Testis (tissue), 3 donors: ENCODE results near the gene AARS2. TPM values are rescaled to one million over a fixed set of nuclear protein-coding genes. Genes with fewer than 3 reads are reported as not detected.

Source experiments
- DNase-seq: peaks from one replicate; pipeline ENCODE4 v3.0.0-alpha.2; 2019
- H3K27ac ChIP-seq, 2 donors: fragments of 200-600 bp; sonication (generic); one replicate each; pipeline ENCODE4 v1.5.1; 2019
- H3K27me3 ChIP-seq: fragments of 200-600 bp; sonication (generic); one replicate; pipeline ENCODE4 v1.5.1; 2019
- H3K36me3 ChIP-seq: fragments of 200-600 bp; sonication (generic); one replicate; pipeline ENCODE4 v1.5.1; 2017; ENCODE audit warnings: low read depth; ENCODE audit errors: missing control alignments
- H3K4me1 ChIP-seq: fragments of 200-600 bp; sonication (generic); one replicate; pipeline ENCODE4 v1.5.1; 2019
- H3K4me3 ChIP-seq, 2 donors: fragments of 200-600 bp; sonication (generic); one replicate each; pipeline ENCODE4 v1.5.1; 2017 to 2019
- H3K9me3 ChIP-seq: fragments of 200-600 bp; sonication (generic); one replicate; pipeline ENCODE4 v1.5.1; 2017
- POLR2A ChIP-seq: fragments of 450-650 bp; IDR thresholded peaks from one replicate; pipeline ENCODE4 v1.6.1; 2017; ENCODE audit warnings: antibody characterized with exemption, mild to moderate bottlenecking, moderate library complexity
- WGBS, 2 donors: methylation state at CpG; one replicate each; pipeline ENCODE4 v1.1.5; 2018; 5-methylcytosine and 5-hydroxymethylcytosine counted together
- intact Hi-C: fragments of 100-400 bp; cut with DNase I; formaldehyde crosslinking; loops from one replicate; pipeline ENCODE4 v1.15.1; 2023; ENCODE audit warnings: low total_unique reads
- polyA plus RNA-seq: library from polyadenylated mRNA; stranded (reverse); fragments of 350-450 nt; fragmentation: Illumina TruSeq; extraction: RNeasy Lipid Tissue Mini Kit (QIAGEN cat#74804); gene quantifications from one replicate; pipeline ENCODE4 v1.2.3, GENCODE V29; 2014; ENCODE audit warnings: low read depth, low replicate concordance; ENCODE audit not compliant: insufficient read depth
- total RNA-seq, 2 donors: library from RNA; depleted of rRNA; stranded (reverse); fragments of >200 nt; gene quantifications; one replicate each; pipeline ENCODE4 v1.2.3, GENCODE V29; 2016
- TF ChIP-seq, protein P1 (sequence below), 3 experiments: fragments of 450-650 bp in 2 of 3; fragments of 200-600 bp in 1 of 3; sonication (generic) in 1 of 3; IDR thresholded peaks; one replicate each; pipeline ENCODE4 v1.5.1; 2016 to 2019; ENCODE audit warnings: antibody characterized with exemption in 3 of 3, mild to moderate bottlenecking in 2 of 3, moderate library complexity in 1 of 3

The AARS2 gene
- total and polyA plus RNA-seq, 3 donors from 2014 or later = 6.2 to 14.6 (median 13.4) TPM

DNA sequence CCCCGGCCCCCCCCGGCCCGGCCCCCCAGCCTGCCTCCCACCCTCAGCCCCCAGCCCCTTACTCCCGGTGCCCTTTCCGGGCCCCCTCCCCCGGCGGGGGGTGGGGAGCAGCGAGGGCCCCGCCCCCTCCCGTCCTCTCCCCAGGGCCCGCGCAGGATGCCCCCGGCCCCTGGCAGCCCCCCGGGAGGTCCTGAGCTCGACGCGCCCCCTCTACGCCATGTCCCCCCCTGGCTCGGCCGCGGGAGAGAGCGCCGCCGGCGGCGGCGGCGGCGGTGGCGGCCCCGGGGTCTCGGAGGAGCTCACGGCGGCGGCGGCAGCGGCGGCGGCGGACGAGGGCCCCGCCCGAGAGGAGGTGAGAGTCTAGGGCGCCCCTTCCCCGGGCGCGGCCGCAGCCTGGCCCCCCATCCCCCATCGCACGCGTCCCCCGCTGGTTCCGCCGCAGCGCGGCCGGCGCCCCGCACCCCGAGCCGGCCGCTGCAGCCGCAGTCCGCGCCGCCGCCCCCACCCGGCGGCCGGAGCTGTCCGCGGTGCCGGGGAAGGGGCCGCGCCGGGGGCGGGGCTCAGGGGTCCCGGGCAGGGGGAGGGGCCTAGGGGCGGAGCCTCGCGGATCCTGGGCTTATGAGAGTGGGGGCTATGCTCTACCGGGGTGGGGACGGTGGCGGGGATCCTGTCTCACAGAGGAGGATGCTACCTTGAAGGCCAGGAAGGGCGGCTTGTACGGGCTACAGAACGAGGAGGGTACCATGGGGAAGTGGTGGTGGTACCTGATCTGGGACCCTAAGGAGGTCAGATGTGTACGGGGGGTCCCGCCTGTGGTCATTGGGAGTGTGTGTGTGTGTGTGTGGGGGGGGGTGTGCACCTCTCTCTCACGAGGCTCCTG lies 42.4 kb downstream of the AARS2 start:
- intact Hi-C loops = no loop called here
- Histone ChIP-seq H3K4me1 (no peaks in the 10 kb centered on the region), H3K4me3 (peak overlapping the region in 1 of 2 donors; percentile 41), H3K27ac (no peak overlapping the region), H3K9me3 (no peaks in the 10 kb centered on the region), H3K36me3 (no peaks in the 10 kb centered on the region), H3K27me3 (no peaks in the 10 kb centered on the region)
- WGBS, 2 donors = 4 to 8% methylated on average over 7 to 23 of the region's 90 CpGs
- DNase-seq = no peak
- TF ChIP-seq POLR2A = no peak
- TF ChIP-seq, protein P1, sequence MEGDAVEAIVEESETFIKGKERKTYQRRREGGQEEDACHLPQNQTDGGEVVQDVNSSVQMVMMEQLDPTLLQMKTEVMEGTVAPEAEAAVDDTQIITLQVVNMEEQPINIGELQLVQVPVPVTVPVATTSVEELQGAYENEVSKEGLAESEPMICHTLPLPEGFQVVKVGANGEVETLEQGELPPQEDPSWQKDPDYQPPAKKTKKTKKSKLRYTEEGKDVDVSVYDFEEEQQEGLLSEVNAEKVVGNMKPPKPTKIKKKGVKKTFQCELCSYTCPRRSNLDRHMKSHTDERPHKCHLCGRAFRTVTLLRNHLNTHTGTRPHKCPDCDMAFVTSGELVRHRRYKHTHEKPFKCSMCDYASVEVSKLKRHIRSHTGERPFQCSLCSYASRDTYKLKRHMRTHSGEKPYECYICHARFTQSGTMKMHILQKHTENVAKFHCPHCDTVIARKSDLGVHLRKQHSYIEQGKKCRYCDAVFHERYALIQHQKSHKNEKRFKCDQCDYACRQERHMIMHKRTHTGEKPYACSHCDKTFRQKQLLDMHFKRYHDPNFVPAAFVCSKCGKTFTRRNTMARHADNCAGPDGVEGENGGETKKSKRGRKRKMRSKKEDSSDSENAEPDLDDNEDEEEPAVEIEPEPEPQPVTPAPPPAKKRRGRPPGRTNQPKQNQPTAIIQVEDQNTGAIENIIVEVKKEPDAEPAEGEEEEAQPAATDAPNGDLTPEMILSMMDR (IDR thresholded peaks at IDR 0.05) = no peak

GRCh38 chr6:44269921-44270525 lies 43.1 kb downstream of the AARS2 start, which contains the start of gene TMEM151B:
TMEM151B (plus strand) TSS chr6:44270450; CDS start chr6:44270743, 293 bp downstream.
- H3K27me3 ChIP-seq = no peaks in the 10 kb centered on the region
- H3K4me3 ChIP-seq = peak within 1 kb of the TSS in 1 of 2 donors; percentile 41
- no peak for DNase-seq
- H3K36me3 ChIP-seq = no peaks in the 10 kb centered on the region
- H3K27ac ChIP-seq = no peak within 1 kb of the TSS
- intact Hi-C loops = loop anchor here (10.0 kb wide), 1 partner anchor 185 kb away; no protein-coding TSS in a partner anchor
- no peaks in the 10 kb centered on the region for H3K4me1 ChIP-seq
- no peak for TF ChIP-seq POLR2A
- TF ChIP-seq, protein P1 (IDR thresholded peaks at IDR 0.05) = no peak
- WGBS, 2 donors = 11 to 33% methylated on average over 12 to 29 of the region's 29 CpGs
- H3K9me3 ChIP-seq = no peaks in the 10 kb centered on the region

GRCh38 chr6:44269178-44269920 lies 43.8 kb downstream of the AARS2 start:
- no peak for DNase-seq
- Histone ChIP-seq H3K4me1 (peaks cover 6% of the 10 kb centered on the region), H3K4me3 (no peak overlapping the region), H3K27ac (no peak overlapping the region), H3K9me3 (no peaks in the 10 kb centered on the region), H3K27me3 (no peaks in the 10 kb centered on the region), H3K36me3 (no peaks in the 10 kb centered on the region)
- 90 to 93% methylated on average over 1 of the region's 1 CpG for WGBS, 2 donors
- intact Hi-C loops = loop anchor here (10.0 kb wide), 1 partner anchor 185 kb away; no protein-coding TSS in a partner anchor
- TF ChIP-seq, protein P1 (IDR thresholded peaks at IDR 0.05) = no peak
- no peak for TF ChIP-seq POLR2A

GRCh38 chr6:44268095-44268628 lies 45.0 kb downstream of the AARS2 start:
- Histone ChIP-seq H3K4me3 (no peak overlapping the region), H3K36me3 (no peaks in the 10 kb centered on the region), H3K4me1 (peaks cover 17% of the 10 kb centered on the region), H3K9me3 (no peaks in the 10 kb centered on the region), H3K27ac (no peak overlapping the region), H3K27me3 (no peaks in the 10 kb centered on the region)
- peak; percentile 77 for DNase-seq
- TF ChIP-seq, protein P1 (IDR thresholded peaks at IDR 0.05) = peak; percentile 61 to 85 (median 74)
- TF ChIP-seq POLR2A = no peak
- intact Hi-C loops = loop anchor here (10.0 kb wide), 1 partner anchor 187 kb away; no protein-coding TSS in a partner anchor
- 33 to 38% methylated on average over 5 of the region's 5 CpGs for WGBS, 2 donors
